BE2C (cell line): ENCODE measurements around the gene KCTD15.
"Not testable (repeated sequence)": the region's sequence is repeated elsewhere in the genome, so short reads cannot be mapped to it uniquely, and the experiment has no call there.

Source experiments
- DNase-seq: peaks from one replicate; pipeline ENCODE4 v3.0.0-alpha.2; 2020
- H3K27me3 ChIP-seq: fragments of 250-450 bp; sonication (Bioruptor Pico); 2 replicates; pipeline ENCODE4 v1.5.1; 2020; ENCODE audit warnings: mild to moderate bottlenecking
- H3K36me3 ChIP-seq: fragments of 250-450 bp; sonication (Bioruptor Pico); 2 replicates; pipeline ENCODE4 v1.5.1; 2020; ENCODE audit warnings: mild to moderate bottlenecking
- H3K4me1 ChIP-seq: fragments of 250-450 bp; sonication (Bioruptor Pico); 2 replicates; pipeline ENCODE4 v1.5.1; 2020
- H3K4me3 ChIP-seq: 2 replicates; pipeline ENCODE4 v1.5.1; 2011; ENCODE audit warnings: low read depth, low read length
- H3K9me3 ChIP-seq: fragments of 250-450 bp; sonication (Bioruptor Pico); 2 replicates; pipeline ENCODE4 v1.5.1; 2020
- TF ChIP-seq, protein P1 (sequence below): IDR thresholded peaks from 2 replicates; pipeline ENCODE4 v1.5.1; 2012; ENCODE audit warnings: mild to moderate bottlenecking, low read depth, low read length

KCTD15 gene

GRCh38 chr19:33815380-33816340 lies 19.0 kb downstream of the KCTD15 start:
- Histone ChIP-seq H3K27me3 (no peaks in the 10 kb centered on the region), H3K9me3 (no peaks in the 10 kb centered on the region), H3K36me3 (peaks cover 21% of the 10 kb centered on the region), H3K4me1 (peaks cover 24% of the 10 kb centered on the region), H3K4me3 (no peak overlapping the region)
- no peak for DNase-seq
- TF ChIP-seq, protein P1, sequence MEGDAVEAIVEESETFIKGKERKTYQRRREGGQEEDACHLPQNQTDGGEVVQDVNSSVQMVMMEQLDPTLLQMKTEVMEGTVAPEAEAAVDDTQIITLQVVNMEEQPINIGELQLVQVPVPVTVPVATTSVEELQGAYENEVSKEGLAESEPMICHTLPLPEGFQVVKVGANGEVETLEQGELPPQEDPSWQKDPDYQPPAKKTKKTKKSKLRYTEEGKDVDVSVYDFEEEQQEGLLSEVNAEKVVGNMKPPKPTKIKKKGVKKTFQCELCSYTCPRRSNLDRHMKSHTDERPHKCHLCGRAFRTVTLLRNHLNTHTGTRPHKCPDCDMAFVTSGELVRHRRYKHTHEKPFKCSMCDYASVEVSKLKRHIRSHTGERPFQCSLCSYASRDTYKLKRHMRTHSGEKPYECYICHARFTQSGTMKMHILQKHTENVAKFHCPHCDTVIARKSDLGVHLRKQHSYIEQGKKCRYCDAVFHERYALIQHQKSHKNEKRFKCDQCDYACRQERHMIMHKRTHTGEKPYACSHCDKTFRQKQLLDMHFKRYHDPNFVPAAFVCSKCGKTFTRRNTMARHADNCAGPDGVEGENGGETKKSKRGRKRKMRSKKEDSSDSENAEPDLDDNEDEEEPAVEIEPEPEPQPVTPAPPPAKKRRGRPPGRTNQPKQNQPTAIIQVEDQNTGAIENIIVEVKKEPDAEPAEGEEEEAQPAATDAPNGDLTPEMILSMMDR = no peak

- no peak overlapping the region for H3K4me3 ChIP-seq
- TF ChIP-seq, protein P1 = no peak
- DNase-seq = no peak
- peaks cover 3% of the 10 kb centered on the region; the same call in 1 of the 2 replicates for H3K36me3 ChIP-seq
- peaks cover 13% of the 10 kb centered on the region for H3K4me1 ChIP-seq
- no peaks in the 10 kb centered on the region for H3K27me3 ChIP-seq
- H3K9me3 ChIP-seq = no peaks in the 10 kb centered on the region
These were observed 21.7 kb downstream of the KCTD15 start for GRCh38 chr19:33818411-33818810.

DNA sequence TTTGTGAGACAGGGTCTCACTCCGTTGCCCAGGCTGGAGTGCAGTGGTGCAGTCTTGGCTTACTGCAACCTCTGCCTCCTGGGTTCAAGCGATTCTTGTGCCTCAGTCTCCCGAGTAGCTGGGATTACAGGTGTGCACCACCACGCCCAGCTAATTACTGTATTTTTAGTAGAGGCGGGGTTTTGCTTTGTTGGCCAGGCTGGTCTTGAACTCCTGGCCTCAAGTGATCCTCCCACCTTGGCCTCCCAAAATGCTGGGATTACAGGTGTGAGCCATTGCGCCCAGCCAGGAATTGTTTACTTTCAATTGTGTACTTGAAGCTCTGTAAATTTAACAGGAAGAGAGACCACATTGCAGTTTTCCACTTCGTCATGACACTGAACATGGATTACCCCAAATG lies 22.4 kb downstream of the KCTD15 start:
- H3K36me3 ChIP-seq, H3K9me3 ChIP-seq, H3K27me3 ChIP-seq, H3K4me1 ChIP-seq, H3K4me3 ChIP-seq, DNase-seq: not testable (repeated sequence)

- DNase-seq = no peak
- no peaks in the 10 kb centered on the region; the same call in 1 of the 2 replicates for H3K36me3 ChIP-seq
- no peaks in the 10 kb centered on the region for H3K9me3 ChIP-seq
- TF ChIP-seq, protein P1 = no peak
- peaks cover 5% of the 10 kb centered on the region for H3K4me1 ChIP-seq
- no peaks in the 10 kb centered on the region for H3K27me3 ChIP-seq
- no peak overlapping the region for H3K4me3 ChIP-seq
These were observed 22.8 kb downstream of the KCTD15 start for GRCh38 chr19:33819506-33819879.

- no peaks in the 10 kb centered on the region for H3K4me1 ChIP-seq
- TF ChIP-seq, protein P1 = no peak
- no peak for DNase-seq
- H3K4me3 ChIP-seq = no peak overlapping the region
- H3K9me3 ChIP-seq = no peaks in the 10 kb centered on the region
- no peaks in the 10 kb centered on the region for H3K36me3 ChIP-seq
- no peaks in the 10 kb centered on the region for H3K27me3 ChIP-seq
These were observed 23.5 kb downstream of the KCTD15 start for GRCh38 chr19:33819880-33820781.

DNA sequence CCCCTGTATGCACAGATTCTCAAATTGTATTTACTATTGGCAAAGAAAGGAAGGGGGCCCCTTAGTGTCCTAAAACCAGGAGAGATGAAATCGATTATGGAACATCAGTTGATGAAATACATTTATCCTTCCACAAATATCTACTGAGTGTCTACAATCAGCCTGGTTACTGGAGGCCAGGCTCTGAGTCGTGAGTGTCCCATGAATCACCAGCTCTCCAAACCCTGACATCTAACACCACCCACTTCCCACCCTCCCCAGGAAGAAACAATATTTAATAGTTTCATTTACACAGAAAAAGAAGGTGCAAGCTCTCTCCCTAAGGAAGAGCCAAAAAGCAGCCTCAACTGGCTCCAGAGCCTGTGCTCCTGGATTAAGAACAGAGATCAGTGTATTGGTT lies 25.2 kb downstream of the KCTD15 start:
- TF ChIP-seq, protein P1 = no peak
- Histone ChIP-seq H3K27me3 (no peaks in the 10 kb centered on the region), H3K4me3 (no peak overlapping the region), H3K36me3 (no peaks in the 10 kb centered on the region), H3K4me1 (no peaks in the 10 kb centered on the region), H3K9me3 (no peaks in the 10 kb centered on the region)
- no peak for DNase-seq
